Aortic smooth muscle cell (primary cell): ENCODE measurements around the gene DACT1. TPM values are rescaled to one million over a fixed set of nuclear protein-coding genes. Genes with fewer than 3 reads are reported as not detected.

Experiments
- total RNA-seq: library from RNA; depleted of rRNA; stranded (reverse); fragments of >200 nt; gene quantifications from 2 replicates; pipeline ENCODE4 v1.2.3, GENCODE V29; 2014

The DACT1 gene
- 3.2 and 5.3 TPM in 2 replicates for total RNA-seq

GRCh38 chr14:58637391-58638230, at the start of gene DACT1:
DACT1 (plus strand) TSS chr14:58637962; CDS start chr14:58638203, 241 bp downstream.

Other genes with a start within 250 kb of the DACT1 start
- not detected in 2 replicates for gene TOMM20L, start 242.0 kb upstream of the DACT1 start, total RNA-seq
- 12.3 and 19.8 TPM in 2 replicates for gene TIMM9, start 210.4 kb upstream of the DACT1 start, total RNA-seq
- 20.6 and 23.5 TPM in 2 replicates for gene KIAA0586, start 210.2 kb upstream of the DACT1 start, total RNA-seq